Measurements from ENCODE around the gene PRKCA.

GRCh38 chr17:66353937-66354401, 51.6 kb downstream of the PRKCA start:
- TF ChIP-seq, protein P1, sequence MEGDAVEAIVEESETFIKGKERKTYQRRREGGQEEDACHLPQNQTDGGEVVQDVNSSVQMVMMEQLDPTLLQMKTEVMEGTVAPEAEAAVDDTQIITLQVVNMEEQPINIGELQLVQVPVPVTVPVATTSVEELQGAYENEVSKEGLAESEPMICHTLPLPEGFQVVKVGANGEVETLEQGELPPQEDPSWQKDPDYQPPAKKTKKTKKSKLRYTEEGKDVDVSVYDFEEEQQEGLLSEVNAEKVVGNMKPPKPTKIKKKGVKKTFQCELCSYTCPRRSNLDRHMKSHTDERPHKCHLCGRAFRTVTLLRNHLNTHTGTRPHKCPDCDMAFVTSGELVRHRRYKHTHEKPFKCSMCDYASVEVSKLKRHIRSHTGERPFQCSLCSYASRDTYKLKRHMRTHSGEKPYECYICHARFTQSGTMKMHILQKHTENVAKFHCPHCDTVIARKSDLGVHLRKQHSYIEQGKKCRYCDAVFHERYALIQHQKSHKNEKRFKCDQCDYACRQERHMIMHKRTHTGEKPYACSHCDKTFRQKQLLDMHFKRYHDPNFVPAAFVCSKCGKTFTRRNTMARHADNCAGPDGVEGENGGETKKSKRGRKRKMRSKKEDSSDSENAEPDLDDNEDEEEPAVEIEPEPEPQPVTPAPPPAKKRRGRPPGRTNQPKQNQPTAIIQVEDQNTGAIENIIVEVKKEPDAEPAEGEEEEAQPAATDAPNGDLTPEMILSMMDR (IDR thresholded peaks at IDR 0.05), result no peak
- TF ChIP-seq POLR2A (IDR thresholded peaks at IDR 0.05; ENCODE audit: low read depth), result no peak
